Stimulated activated CD4-positive, alpha-beta T cell treated with anti-CD3 and anti-CD28 coated beads, TNF-alpha, amount 100 ng/mL, for 4 hours (primary cell): Measurements from ENCODE around the gene STX5.
"Not testable (repeated sequence)": the region's sequence is repeated elsewhere in the genome, so short reads cannot be mapped to it uniquely, and the experiment has no call there.

Source experiments
- DNase-seq, 3 experiments: peaks; one replicate each; pipeline ENCODE4 v3.0.0-alpha.2; 2020; ENCODE audit warnings: low read depth in 3 of 3

The STX5 gene

DNA sequence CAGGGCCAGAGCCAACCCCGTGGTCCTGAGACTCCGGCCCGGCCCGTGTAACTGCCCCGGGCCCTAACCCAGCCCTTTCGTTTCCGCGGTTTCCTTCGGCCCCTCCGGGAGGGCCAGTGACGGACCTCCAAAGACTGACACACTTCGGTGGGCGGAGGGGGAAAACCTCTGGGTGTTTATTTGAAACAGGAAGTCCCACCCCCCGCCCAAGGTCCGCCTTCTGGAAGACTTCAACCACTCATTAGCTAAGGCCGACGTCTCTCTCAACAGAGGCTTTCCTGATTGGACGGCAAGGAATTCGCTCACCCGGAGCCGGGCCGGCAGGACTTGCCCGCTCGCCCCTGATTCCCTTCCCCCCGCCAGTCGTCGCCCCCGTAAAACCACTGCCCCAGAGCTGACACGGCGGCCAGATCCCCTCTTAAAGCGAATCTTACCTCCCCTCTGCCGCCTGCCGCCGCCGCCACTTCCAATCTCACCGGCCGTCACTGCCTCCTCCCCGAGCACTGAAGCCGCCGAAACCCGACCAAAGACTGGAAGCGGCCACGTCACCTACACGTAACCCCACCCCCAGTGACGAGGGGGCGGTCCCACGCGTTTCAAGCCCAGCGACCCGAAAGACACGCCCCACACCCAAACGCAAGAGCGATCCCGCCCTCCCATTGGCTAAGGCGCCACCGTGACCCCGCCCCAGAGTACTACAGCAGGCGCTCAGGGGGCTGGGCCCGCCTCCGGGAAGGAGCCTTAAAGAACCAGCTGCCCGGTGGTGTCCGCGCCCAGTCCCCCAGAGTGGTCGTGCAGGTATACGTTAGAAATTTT is at the start of gene STX5:
Gene STX5, minus strand, starts transcription at position 532 of the 816 bp plus-strand sequence. CDS start 808 bp downstream, outside the sequence.
- DNase-seq, result peak; percentile 99

DNA sequence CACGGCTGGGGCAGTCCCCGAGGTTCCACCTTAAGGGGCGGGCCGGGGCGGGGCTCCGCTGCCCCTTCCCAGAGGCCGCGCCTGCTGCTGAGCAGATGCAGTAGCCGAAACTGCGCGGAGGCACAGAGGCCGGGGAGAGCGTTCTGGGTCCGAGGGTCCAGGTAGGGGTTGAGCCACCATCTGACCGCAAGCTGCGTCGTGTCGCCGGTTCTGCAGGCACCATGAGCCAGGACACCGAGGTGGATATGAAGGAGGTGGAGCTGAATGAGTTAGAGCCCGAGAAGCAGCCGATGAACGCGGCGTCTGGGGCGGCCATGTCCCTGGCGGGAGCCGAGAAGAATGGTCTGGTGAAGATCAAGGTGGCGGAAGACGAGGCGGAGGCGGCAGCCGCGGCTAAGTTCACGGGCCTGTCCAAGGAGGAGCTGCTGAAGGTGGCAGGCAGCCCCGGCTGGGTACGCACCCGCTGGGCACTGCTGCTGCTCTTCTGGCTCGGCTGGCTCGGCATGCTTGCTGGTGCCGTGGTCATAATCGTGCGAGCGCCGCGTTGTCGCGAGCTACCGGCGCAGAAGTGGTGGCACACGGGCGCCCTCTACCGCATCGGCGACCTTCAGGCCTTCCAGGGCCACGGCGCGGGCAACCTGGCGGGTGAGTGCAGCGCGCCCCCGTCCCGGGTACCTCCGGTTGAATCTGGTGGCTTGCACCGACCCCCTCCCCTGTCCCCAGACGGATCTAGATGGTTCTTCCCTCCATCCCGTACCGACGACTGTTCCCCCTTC is 49.1 kb upstream of the STX5 start, which contains the start of gene SLC3A2:
Gene SLC3A2, plus strand, starts transcription at position 94 of the 776 bp plus-strand sequence. Its CDS starts 128 bp downstream, at position 222.
- peak; percentile 76 to 86 (median 80) for DNase-seq

- DNase-seq, result no peak
Measured at GRCh38 chr11:62880231-62880802, 48.5 kb upstream of the STX5 start.

DNA sequence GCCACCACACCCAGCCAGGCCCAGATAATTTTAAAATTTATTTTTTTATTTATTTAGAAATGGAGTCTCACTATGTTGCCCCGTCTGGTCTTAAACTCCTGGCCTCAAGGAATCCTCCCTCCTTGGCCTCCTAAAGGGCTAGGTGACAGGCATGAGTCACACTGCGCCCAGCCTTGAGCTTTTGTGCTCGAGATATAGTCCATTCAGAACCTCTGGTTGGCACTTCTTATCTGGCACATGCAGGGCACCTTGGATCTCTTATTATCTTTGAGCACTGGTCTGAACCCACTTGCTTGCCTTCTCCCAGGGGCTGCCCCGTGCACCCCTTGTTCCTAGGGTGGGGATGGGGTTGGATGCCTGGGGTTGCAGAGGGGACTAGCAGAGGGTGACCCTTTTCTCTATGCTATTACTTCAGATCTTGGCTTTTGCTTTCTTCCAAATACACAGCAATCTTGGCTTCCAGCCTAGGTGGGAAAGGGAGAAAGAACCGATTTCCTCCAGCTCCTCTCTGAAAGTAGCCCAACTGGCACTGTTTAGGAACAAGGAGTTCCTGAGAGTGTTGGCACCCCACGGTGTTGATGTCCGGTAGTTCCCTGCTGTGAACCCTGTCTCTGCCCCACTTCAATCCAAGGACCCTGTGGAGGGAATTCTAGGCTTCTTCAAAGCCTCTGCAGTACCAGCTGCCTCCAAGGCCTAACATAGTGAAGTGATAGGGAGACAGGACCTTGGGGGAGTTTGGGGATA is 47.6 kb upstream of the STX5 start:
- DNase-seq, result no peak

DNA sequence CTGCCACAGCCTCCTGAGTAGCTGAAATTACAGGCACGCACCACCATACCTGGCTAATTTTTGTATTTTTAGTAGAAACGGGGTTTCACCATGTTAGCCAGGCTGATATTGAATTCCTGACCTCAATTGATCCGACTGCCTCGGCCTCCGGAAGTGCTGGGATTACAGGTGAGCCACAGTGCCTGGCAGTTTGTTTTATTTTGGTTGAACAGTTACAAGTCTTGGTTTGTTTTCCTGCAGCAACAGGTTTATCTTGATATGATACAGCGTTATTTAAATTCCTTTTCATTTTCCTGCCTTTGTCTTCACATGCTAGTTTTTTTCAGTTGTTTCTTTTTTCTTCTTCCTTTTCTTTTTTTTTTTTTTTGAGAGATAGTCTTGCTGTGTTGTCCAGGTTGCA is 44.9 kb upstream of the STX5 start:
- no peak for DNase-seq

GRCh38 chr11:62875698-62876478 is 44.0 kb upstream of the STX5 start:
- DNase-seq, result no peak

GRCh38 chr11:62874851-62875250 is 43.0 kb upstream of the STX5 start:
- DNase-seq, result no peak

GRCh38 chr11:62865635-62866034 is 33.8 kb upstream of the STX5 start:
- DNase-seq, result no peak

GRCh38 chr11:62863687-62864335 is 32.0 kb upstream of the STX5 start:
- DNase-seq, result no peak

GRCh38 chr11:62861564-62862192 is 29.8 kb upstream of the STX5 start:
- not testable (repeated sequence) for DNase-seq

- DNase-seq, result no peak
Measured at GRCh38 chr11:62860835-62861563, 29.1 kb upstream of the STX5 start.

GRCh38 chr11:62859281-62859703 is 27.4 kb upstream of the STX5 start:
- not testable (repeated sequence) for DNase-seq

- no peak for DNase-seq
Measured at GRCh38 chr11:62858201-62858600, 26.4 kb upstream of the STX5 start.

GRCh38 chr11:62857541-62857982 is 25.7 kb upstream of the STX5 start:
- DNase-seq, result no peak

DNA sequence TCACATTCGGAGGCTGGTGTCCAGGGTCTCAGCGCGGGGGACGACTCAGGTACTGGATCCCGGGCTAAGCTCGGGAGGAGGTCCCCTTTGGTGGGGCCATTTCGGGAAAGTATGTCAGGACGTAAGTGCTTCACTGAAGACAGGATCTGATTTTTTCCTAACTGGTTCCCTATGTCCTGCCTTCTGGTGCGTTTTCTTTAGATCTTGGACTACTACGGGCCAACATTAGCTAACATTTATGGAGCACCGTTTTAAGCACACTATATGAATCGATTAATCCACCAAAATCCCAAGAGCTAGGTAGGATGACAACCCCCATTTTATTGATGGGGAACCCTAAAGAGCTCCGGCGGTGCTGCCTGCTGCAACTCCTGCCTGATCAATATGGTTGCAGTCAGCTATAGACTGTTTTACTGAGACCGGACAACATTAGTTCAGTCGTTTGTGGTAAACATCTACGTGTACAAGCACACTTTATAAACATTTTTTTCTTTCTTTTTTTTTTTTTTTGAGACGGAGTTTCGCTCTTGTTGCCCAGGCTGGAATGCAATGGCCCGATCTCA is 24.6 kb upstream of the STX5 start:
- no peak for DNase-seq

DNA sequence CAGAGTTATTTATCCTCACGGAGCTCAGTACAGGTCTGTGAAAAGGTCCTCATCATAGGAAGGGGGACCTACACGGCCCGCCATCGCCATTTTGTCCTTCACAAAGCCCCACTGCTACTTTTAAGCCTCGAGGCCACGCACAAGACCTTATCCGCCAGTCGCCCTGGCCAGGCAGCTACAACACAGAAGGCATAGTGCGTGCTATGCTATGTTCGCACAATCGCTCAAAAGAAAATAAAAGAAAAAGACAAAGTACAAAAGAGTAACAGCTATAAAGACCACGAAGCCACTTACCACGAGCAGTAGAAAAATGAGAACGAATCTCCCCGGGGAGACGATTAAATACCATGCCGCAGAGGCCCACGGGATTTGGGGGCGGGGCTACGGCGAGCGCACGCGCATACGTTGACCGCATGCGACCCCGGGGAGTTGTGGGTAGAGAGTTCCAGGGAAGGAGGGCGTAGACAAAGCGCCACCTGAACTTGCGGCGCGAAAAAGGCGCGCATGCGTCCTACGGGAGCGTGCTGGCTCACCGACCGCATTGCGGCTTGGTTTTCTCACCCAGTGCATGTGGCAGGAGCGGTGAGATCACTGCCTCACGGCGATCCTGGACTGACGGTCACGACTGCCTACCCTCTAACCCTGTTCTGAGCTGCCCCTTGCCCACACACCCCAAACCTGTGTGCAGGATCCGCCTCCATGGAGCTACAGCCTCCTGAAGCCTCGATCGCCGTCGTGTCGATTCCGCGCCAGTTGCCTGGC is 23.9 kb upstream of the STX5 start:
- DNase-seq, result peak; percentile 95 to 99 (median 96)

GRCh38 chr11:62854825-62855570 is 23.1 kb upstream of the STX5 start:
- DNase-seq, result no peak
